H9 (cell line): Measurements from ENCODE around the gene ATXN10. TPM values are rescaled to one million over a fixed set of nuclear protein-coding genes. Genes with fewer than 3 reads are reported as not detected.

Experiments used
- DNase-seq: peaks from one replicate; pipeline ENCODE4 v3.0.0-alpha.2; 2017
- H2AFZ ChIP-seq: one replicate; pipeline ENCODE4 v1.6.1; 2013; ENCODE audit warnings: mild to moderate bottlenecking, low read length, control low read depth, moderate library complexity
- H2AK5ac ChIP-seq: 2 replicates; pipeline ENCODE4 v1.6.1; 2013; ENCODE audit warnings: low read length, control low read depth, mixed read lengths; ENCODE audit not compliant: insufficient read length
- H2BK120ac ChIP-seq: one replicate; pipeline ENCODE4 v1.6.1; 2013; ENCODE audit warnings: low read depth, mild to moderate bottlenecking, low read length, control low read depth, inconsistent platforms; ENCODE audit not compliant: poor library complexity, severe bottlenecking
- H2BK12ac ChIP-seq: 2 replicates; pipeline ENCODE4 v1.6.1; 2013; ENCODE audit warnings: low read length, control low read depth, mixed read lengths, low read depth; ENCODE audit not compliant: insufficient read length
- H2BK15ac ChIP-seq: 2 replicates; pipeline ENCODE4 v1.6.1; 2013; ENCODE audit warnings: low read depth, low read length, control low read depth
- H2BK20ac ChIP-seq: one replicate; pipeline ENCODE4 v1.6.1; 2013; ENCODE audit warnings: low read depth, mild to moderate bottlenecking, low read length, control low read depth, inconsistent platforms; ENCODE audit not compliant: poor library complexity, severe bottlenecking
- H2BK5ac ChIP-seq: 2 replicates; pipeline ENCODE4 v1.6.1; 2013; ENCODE audit warnings: low read length, control low read depth, mixed read lengths; ENCODE audit not compliant: insufficient read length
- H3K14ac ChIP-seq: 2 replicates; pipeline ENCODE4 v1.6.1; 2013; ENCODE audit warnings: low read length, control low read depth; ENCODE audit not compliant: insufficient read depth
- H3K18ac ChIP-seq: 2 replicates; pipeline ENCODE4 v1.6.1; 2013; ENCODE audit warnings: low read depth, mild to moderate bottlenecking, mixed read lengths, low read length, control low read depth; ENCODE audit not compliant: insufficient read length
- H3K23ac ChIP-seq: 2 replicates; pipeline ENCODE4 v1.6.1; 2013; ENCODE audit warnings: low read length, control low read depth, mixed read lengths, low read depth; ENCODE audit not compliant: insufficient read length
- H3K23me2 ChIP-seq: 2 replicates; pipeline ENCODE4 v1.6.1; 2013; ENCODE audit warnings: low read depth, mild to moderate bottlenecking, mixed read lengths, low read length, control low read depth; ENCODE audit not compliant: insufficient read length, poor library complexity, severe bottlenecking
- H3K27ac ChIP-seq: 2 replicates; pipeline ENCODE4 v1.5.1; 2013; ENCODE audit warnings: low read length, control low read depth, mixed read lengths, low read depth; ENCODE audit not compliant: insufficient read length
- H3K27me3 ChIP-seq: 2 replicates; pipeline ENCODE4 v1.6.1; 2013; ENCODE audit warnings: low read length, control low read depth, inconsistent platforms; ENCODE audit not compliant: insufficient read depth
- H3K4ac ChIP-seq: 2 replicates; pipeline ENCODE4 v1.6.1; 2013; ENCODE audit warnings: low read depth, mild to moderate bottlenecking, control low read depth, inconsistent platforms, low read length, moderate library complexity
- H3K4me1 ChIP-seq: 2 replicates; pipeline ENCODE4 v1.6.1; 2013; ENCODE audit warnings: low read length, control low read depth, inconsistent platforms; ENCODE audit not compliant: insufficient read depth
- H3K4me2 ChIP-seq: 2 replicates; pipeline ENCODE4 v1.6.1; 2013; ENCODE audit warnings: low read length, control low read depth, mixed read lengths; ENCODE audit not compliant: insufficient read length, insufficient read depth
- H3K56ac ChIP-seq: 2 replicates; pipeline ENCODE4 v1.6.1; 2013; ENCODE audit warnings: low read depth, mild to moderate bottlenecking, mixed read lengths, low read length, control low read depth; ENCODE audit not compliant: insufficient read length
- H3K79me1 ChIP-seq: 2 replicates; pipeline ENCODE4 v1.6.1; 2013; ENCODE audit warnings: low read depth, mild to moderate bottlenecking, moderate library complexity, low read length, control low read depth, inconsistent platforms; ENCODE audit not compliant: insufficient read depth, poor library complexity, severe bottlenecking
- H3K79me2 ChIP-seq: 2 replicates; pipeline ENCODE4 v1.6.1; 2013; ENCODE audit warnings: low read length, control low read depth, inconsistent platforms; ENCODE audit not compliant: insufficient read depth
- H3K9ac ChIP-seq: 2 replicates; pipeline ENCODE4 v1.6.1; 2013; ENCODE audit warnings: low read length, control low read depth, mixed read lengths; ENCODE audit not compliant: insufficient read length; ENCODE audit errors: extremely low read depth
- H3K9me3 ChIP-seq: one replicate; pipeline ENCODE4 v1.6.1; 2013; ENCODE audit warnings: low read depth, low read length, inconsistent platforms; ENCODE audit not compliant: control insufficient read depth
- H3T11ph ChIP-seq: one replicate; pipeline ENCODE4 v1.6.1; 2013; ENCODE audit warnings: mild to moderate bottlenecking, low read length, control low read depth, inconsistent platforms
- H4K20me1 ChIP-seq: one replicate; pipeline ENCODE4 v1.6.1; 2013; ENCODE audit not compliant: control insufficient read depth, insufficient read length, insufficient read depth
- H4K5ac ChIP-seq: 2 replicates; pipeline ENCODE4 v1.6.1; 2013; ENCODE audit warnings: low read depth, mild to moderate bottlenecking, mixed read lengths, low read length, control low read depth; ENCODE audit not compliant: insufficient read length
- H4K8ac ChIP-seq: replicated peaks from 2 replicates; pipeline ENCODE4 v1.6.1; 2013; ENCODE audit warnings: low read length, control low read depth, mixed read lengths, low read depth; ENCODE audit not compliant: insufficient read length
- H4K91ac ChIP-seq: 2 replicates; pipeline ENCODE4 v1.6.1; 2013; ENCODE audit warnings: low read depth, mild to moderate bottlenecking, moderate library complexity, mixed read lengths, low read length, control low read depth; ENCODE audit not compliant: insufficient read length
- H3K27ac Mint-ChIP-seq, 3 experiments: 2 replicates in 2 of 3; 3 replicates in 1 of 3; pipeline ENCODE4 v1.8.0; 2020 to 2021; ENCODE audit warnings: mixed read lengths in 3 of 3, mild to moderate bottlenecking in 1 of 3, moderate library complexity in 1 of 3
- H3K27me3 Mint-ChIP-seq: 2 replicates; pipeline ENCODE4 v1.8.0; 2021; ENCODE audit warnings: low read depth, mild to moderate bottlenecking, moderate library complexity, mixed read lengths
- H3K36me3 Mint-ChIP-seq, 3 experiments: 2 replicates in 2 of 3; 3 replicates in 1 of 3; pipeline ENCODE4 v1.8.0; 2020 to 2021; ENCODE audit warnings: low read depth in 3 of 3, mixed read lengths in 3 of 3; ENCODE audit not compliant: insufficient read depth in 1 of 3
- H3K4me1 Mint-ChIP-seq, 2 experiments: 2 replicates each; pipeline ENCODE4 v1.8.0; 2020; ENCODE audit warnings: mixed read lengths in 2 of 2
- H3K4me3 Mint-ChIP-seq, 2 experiments: 2 replicates in 1 of 2; 3 replicates in 1 of 2; pipeline ENCODE4 v1.8.0; 2020 to 2021; ENCODE audit warnings: mild to moderate bottlenecking in 2 of 2, mixed read lengths in 2 of 2, moderate library complexity in 1 of 2
- H3K9me3 Mint-ChIP-seq, 2 experiments: 2 replicates in 1 of 2; 3 replicates in 1 of 2; pipeline ENCODE4 v1.8.0; 2020; ENCODE audit warnings: mild to moderate bottlenecking in 2 of 2, mixed read lengths in 2 of 2, moderate library complexity in 1 of 2
- CTCF ChIP-seq: fragments of 200-600 bp; sonication (generic); conservative IDR thresholded peaks from 3 replicates; pipeline ENCODE4 v1.8.0; 2021; ENCODE audit warnings: antibody characterized with exemption, mild to moderate bottlenecking
- WGBS: extraction: QIAGEN DNeasy Blood & Tissue Kit; methylation state at CpG from one replicate; pipeline ENCODE4 v1.1.7; 2013; ENCODE audit warnings: missing lambda C conversion rate, low lambda C conversion rate, mixed read lengths; ENCODE audit not compliant: insufficient read length; ENCODE audit errors: extremely low coverage; 5-methylcytosine and 5-hydroxymethylcytosine counted together
- total RNA-seq: library from RNA; stranded (reverse); gene quantifications from 2 replicates; pipeline ENCODE4 v1.2.1, GENCODE V29; 2021

ATXN10 gene
- total RNA-seq, 1 experiment from 2014 or later: 210 TPM

DNA sequence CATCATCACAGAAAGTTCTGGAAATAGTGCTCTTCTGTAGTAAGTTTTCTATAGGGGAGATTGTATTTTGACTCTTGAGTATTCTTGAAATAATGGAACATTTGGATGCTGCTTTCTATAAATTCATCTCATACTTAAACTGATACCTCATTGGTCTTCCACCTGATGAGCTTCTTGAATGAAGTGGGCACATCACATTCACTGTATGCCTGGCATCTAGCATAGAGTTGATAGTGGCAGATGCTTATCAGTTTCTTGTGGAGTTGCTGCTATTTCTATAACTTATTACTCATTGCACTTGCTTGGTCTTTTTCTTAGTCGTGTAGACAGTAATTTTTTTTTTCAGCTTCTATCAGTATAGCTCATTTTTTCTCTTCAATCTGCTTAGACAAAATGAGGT is 5.4 kb downstream of the ATXN10 start:
- no peak overlapping the region for H3K4ac ChIP-seq
- WGBS: no CpG with 5 or more reads among the region's 1 CpG
- no peak overlapping the region for H4K5ac ChIP-seq
- H3K36me3 Mint-ChIP-seq: peaks cover 0 to 6% (median 3%) of the 10 kb centered on the region in 3 experiments; a peak in 3 of 7 replicates
- H3K56ac ChIP-seq: no peak overlapping the region
- no peak overlapping the region for H2BK5ac ChIP-seq
- peaks cover 3% of the 10 kb centered on the region; the same call in 1 of the 2 replicates for H3K4me1 ChIP-seq
- TF ChIP-seq CTCF: no peak
- H3K4me2 ChIP-seq: no peak overlapping the region
- H4K20me1 ChIP-seq: no peaks in the 10 kb centered on the region
- H2AK5ac ChIP-seq: no peak overlapping the region
- H3K18ac ChIP-seq: no peak overlapping the region
- H3K4me3 Mint-ChIP-seq: no peak overlapping the region
- no peak overlapping the region for H3K27ac Mint-ChIP-seq
- no peaks in the 10 kb centered on the region for H3K9me3 ChIP-seq
- H4K8ac ChIP-seq: no peak overlapping the region
- no peak overlapping the region for H2BK20ac ChIP-seq
- no peak overlapping the region for H3K27ac ChIP-seq
- H3K23ac ChIP-seq: no peak overlapping the region
- H2BK120ac ChIP-seq: no peak overlapping the region
- H3K23me2 ChIP-seq: peaks cover 5% of the 10 kb centered on the region
- H2BK12ac ChIP-seq: no peak overlapping the region
- DNase-seq: no peak
- H2BK15ac ChIP-seq: no peak overlapping the region
- peaks cover 13% of the 10 kb centered on the region for H3K79me1 ChIP-seq
- H2AFZ ChIP-seq: no peak overlapping the region
- no peak overlapping the region for H4K91ac ChIP-seq
- H3K79me2 ChIP-seq: peaks cover 55% of the 10 kb centered on the region; the same call in 1 of the 2 replicates
- no peaks in the 10 kb centered on the region for H3K27me3 Mint-ChIP-seq
- H3K9ac ChIP-seq: no peak overlapping the region
- no peaks in the 10 kb centered on the region; a peak in 1 of 5 replicates for H3K9me3 Mint-ChIP-seq
- H3T11ph ChIP-seq: no peak overlapping the region
- H3K27me3 ChIP-seq: no peaks in the 10 kb centered on the region
- no peak overlapping the region for H3K14ac ChIP-seq
- H3K4me1 Mint-ChIP-seq: peaks cover 17 to 20% of the 10 kb centered on the region in 2 experiments
